A549 (cell line): ENCODE measurements around the gene PRRG2. TPM values are rescaled to one million over a fixed set of nuclear protein-coding genes. Genes with fewer than 3 reads are reported as not detected.
"Not testable (repeated sequence)": the region's sequence is repeated elsewhere in the genome, so short reads cannot be mapped to it uniquely, and the experiment has no call there.

Source experiments
- ATAC-seq, 2 experiments: fragments of 200-7000 bp in 1 of 2; fragments of >200 bp in 1 of 2; cut with Nextera tagmentation in 1 of 2; cut with Tn5 transposase in 1 of 2; 3 replicates each; pipeline versions ENCODE4 v1.8.0 to v1.9.1; 2018 to 2020; ENCODE audit warnings: mild to moderate bottlenecking in 1 of 2, moderate library complexity in 1 of 2
- CTCF ChIA-PET: fragments of 300-600 bp; sonication (Branson Sonifier 250); formaldehyde crosslinking; extraction: SDS; loops from one replicate; lab custom pipeline; 2021; ENCODE audit warnings: antibody characterized with exemption, inconsistent platforms; lab: Yijun Ruan, JAX
- POLR2A ChIA-PET: fragments of 350-600 bp; formaldehyde crosslinking; extraction: SDS; loops from one replicate; lab custom pipeline; 2021; ENCODE audit warnings: antibody characterized with exemption, inconsistent platforms; lab: Yijun Ruan, JAX
- DNase-seq, 2 experiments: peaks; one replicate each; pipeline versions ENCODE4 v3.0.0 to v3.0.0-alpha.2; 2011 to 2016; ENCODE audit warnings: low read depth in 1 of 2, low spot score in 1 of 2
- FAIRE-seq: peaks from 2 replicates; lab custom pipeline; 2011; peaks lifted over from hg19 to GRCh38; lab: Jason Lieb, UNC
- H3K27ac ChIP-seq, 2 experiments: fragments of >200 bp; sonication (Bioruptor Twin); formaldehyde crosslinking; 3 replicates each; pipeline ENCODE4 v1.5.1; 2016 to 2017
- H3K4me1 ChIP-seq: fragments of >200 bp; sonication (Bioruptor Twin); formaldehyde crosslinking; 3 replicates; pipeline ENCODE4 v1.6.1; 2016
- H3K4me2 ChIP-seq: fragments of >200 bp; sonication (Bioruptor Twin); formaldehyde crosslinking; 3 replicates; pipeline ENCODE4 v1.6.1; 2016
- H3K4me3 ChIP-seq: fragments of >200 bp; sonication (Bioruptor Twin); formaldehyde crosslinking; 3 replicates; pipeline ENCODE4 v1.5.1; 2016
- H3K9me3 ChIP-seq: fragments of >200 bp; sonication (Bioruptor Twin); formaldehyde crosslinking; 3 replicates; pipeline ENCODE4 v1.6.1; 2016
- ATOH8 ChIP-seq: fragments of 250-450 bp; sonication (Bioruptor Pico); IDR thresholded peaks from 2 replicates; pipeline ENCODE4 v1.5.0; 2020; ENCODE audit warnings: low read depth, mild to moderate bottlenecking, moderate library complexity
- BHLHE40 ChIP-seq: IDR thresholded peaks from 2 replicates; pipeline ENCODE4 v1.6.1; 2012; ENCODE audit warnings: low read depth, low read length, inconsistent platforms
- CEBPB ChIP-seq, 2 experiments: fragments of >200 bp in 1 of 2; sonication (Bioruptor Twin) in 1 of 2; formaldehyde crosslinking in 1 of 2; IDR thresholded peaks; 2 replicates each; pipeline ENCODE4 v1.6.1; 2012 to 2016
- CHD4 ChIP-seq: fragments of 200-600 bp; sonication (generic); IDR thresholded peaks from 2 replicates; pipeline ENCODE4 v1.6.1; 2016; ENCODE audit warnings: antibody characterized with exemption, mild to moderate bottlenecking, borderline replicate concordance
- CTCF ChIP-seq: fragments of >200 bp; sonication (Bioruptor Twin); formaldehyde crosslinking; IDR thresholded peaks from 3 replicates; pipeline ENCODE4 v1.5.1; 2016
- E2F6 ChIP-seq: IDR thresholded peaks from 2 replicates; pipeline ENCODE4 v1.6.1; 2012; ENCODE audit warnings: low read depth, borderline replicate concordance
- GATA3 ChIP-seq: IDR thresholded peaks from 2 replicates; pipeline ENCODE4 v1.6.1; 2012; ENCODE audit warnings: borderline replicate concordance
- HDAC2 ChIP-seq: fragments of 200-600 bp; sonication (generic); IDR thresholded peaks from 2 replicates; pipeline ENCODE4 v1.6.1; 2016
- HMGXB4 ChIP-seq: fragments of 250-450 bp; sonication (Bioruptor Pico); IDR thresholded peaks from 2 replicates; pipeline ENCODE4 v1.5.0; 2021; ENCODE audit warnings: mild to moderate bottlenecking, moderate library complexity, borderline replicate concordance
- HOXA7 ChIP-seq: fragments of 250-450 bp; sonication (Bioruptor Pico); IDR thresholded peaks from 2 replicates; pipeline ENCODE4 v1.5.0; 2020; ENCODE audit warnings: mild to moderate bottlenecking, moderate library complexity
- HOXB5 ChIP-seq: fragments of 250-450 bp; sonication (Bioruptor Pico); IDR thresholded peaks from 2 replicates; pipeline ENCODE4 v1.5.0; 2020; ENCODE audit warnings: mild to moderate bottlenecking, moderate library complexity
- KDM1A ChIP-seq: fragments of 200-600 bp; sonication (generic); IDR thresholded peaks from 2 replicates; pipeline ENCODE4 v1.6.1; 2016; ENCODE audit warnings: low read depth, mild to moderate bottlenecking
- KDM5A ChIP-seq: fragments of 200-600 bp; sonication (generic); IDR thresholded peaks from 2 replicates; pipeline ENCODE4 v1.6.1; 2016; ENCODE audit warnings: antibody characterized with exemption, mild to moderate bottlenecking
- MAX ChIP-seq: IDR thresholded peaks from 2 replicates; pipeline ENCODE4 v1.6.1; 2012
- NFE2L2 ChIP-seq: fragments of 150-350 bp; conservative IDR thresholded peaks from 2 replicates; pipeline ENCODE4 v1.6.1; 2014; ENCODE audit warnings: low read length
- NR3C1 ChIP-seq: fragments of >200 bp; sonication (Bioruptor Twin); formaldehyde crosslinking; IDR thresholded peaks from 3 replicates; pipeline ENCODE4 v1.6.1; 2017
- PHF8 ChIP-seq: fragments of 200-600 bp; sonication (generic); IDR thresholded peaks from 2 replicates; pipeline ENCODE4 v1.6.1; 2016; ENCODE audit warnings: low read depth, mild to moderate bottlenecking, antibody characterized with exemption, moderate library complexity, borderline replicate concordance
- POLR2AphosphoS2 ChIP-seq: conservative IDR thresholded peaks from 2 replicates; pipeline ENCODE4 v1.6.1; 2012; ENCODE audit warnings: low read length, improper control_type of control experiment, inconsistent platforms
- RFX5 ChIP-seq: fragments of 450-650 bp; IDR thresholded peaks from 2 replicates; pipeline ENCODE4 v1.7.1; 2014; ENCODE audit warnings: antibody characterized with exemption, mild to moderate bottlenecking, moderate library complexity
- SMC3 ChIP-seq: fragments of >200 bp; sonication (Bioruptor Twin); formaldehyde crosslinking; IDR thresholded peaks from 3 replicates; pipeline ENCODE4 v1.6.1; 2018; ENCODE audit warnings: inconsistent platforms
- USF2 ChIP-seq: fragments of 450-650 bp; IDR thresholded peaks from 2 replicates; pipeline ENCODE4 v1.6.1; 2014; ENCODE audit warnings: antibody characterized with exemption
- ZFP36 ChIP-seq: fragments of 450-650 bp; IDR thresholded peaks from 2 replicates; pipeline ENCODE4 v1.6.1; 2014; ENCODE audit warnings: borderline replicate concordance; ENCODE audit not compliant: partially characterized antibody
- ZNF302 ChIP-seq: fragments of 250-450 bp; sonication (Bioruptor Pico); IDR thresholded peaks from 2 replicates; pipeline ENCODE4 v1.9.0; 2021; ENCODE audit warnings: inconsistent platforms, mild to moderate bottlenecking, moderate library complexity
- WGBS: methylation state at CpG from one replicate; pipeline ENCODE4 v1.1.6; 2017; ENCODE audit errors: missing lambda C conversion rate; 5-methylcytosine and 5-hydroxymethylcytosine counted together
- polyA plus RNA-seq, 4 experiments: library from polyadenylated mRNA; depleted of rRNA in 3 of 4; stranded (reverse); fragments of >200 nt; fragmentation: RNase III in 1 of 4; extraction: RNeasy Plus Mini Kit Qiagen cat#74134 plus additional on column Dnase treatment in 1 of 4; gene quantifications; 2 replicates in 3 of 4; 3 replicates in 1 of 4; pipeline ENCODE4 v1.2.3, GENCODE V29; 2011 to 2017

PRRG2 gene
- polyA plus RNA-seq, 2 of the 4 experiments (the other 2 are of a cell fraction): 0.53 to 1.0 TPM

GRCh38 chr19:49631610-49632192 lies 50.6 kb downstream of the PRRG2 start:
- H3K9me3 ChIP-seq: no peaks in the 10 kb centered on the region
- CTCF ChIA-PET: interaction anchor here (1.1 to 3.9 kb wide), 7 partner anchors 9 to 61 kb away, joined by 3 to 11 read pairs (median 5); partner anchors contain the start of gene PRMT1
- TF ChIP-seq HMGXB4 (no peak), CTCF (no peak), PHF8 (no peak), HDAC2 (no peak), KDM5A (no peak), NFE2L2 (no peak), POLR2AphosphoS2 (no peak), KDM1A (no peak), CEBPB (IDR thresholded peaks at IDR 0.05) (no peak), BHLHE40 (no peak), NR3C1 (no peak), RFX5 (no peak), HOXA7 (CRISPR knock-in tag) (no peak), E2F6 (no peak), USF2 (no peak), CHD4 (no peak)
- peak in 1 of 2 experiments; percentile 2; a peak in 1 of 6 replicates for ATAC-seq
- no peaks in the 10 kb centered on the region for H3K4me1 ChIP-seq
- POLR2A ChIA-PET: interaction anchor here (2.1 kb wide), 1 partner anchor 8 kb away, joined by 8 read pairs; the partner anchor contains the start of gene RRAS
- H3K4me2 ChIP-seq: no peak overlapping the region
- H3K4me3 ChIP-seq: no peak overlapping the region
- DNase-seq: no peak
- H3K27ac ChIP-seq: no peak overlapping the region
- whole genome bisulfite sequencing: 90% methylated on average over 19 of the region's 19 CpGs
- no peak for FAIRE-seq

- Histone ChIP-seq H3K4me1 (peaks cover 2% of the 10 kb centered on the region; the same call in 2 of the 3 replicates), H3K4me3 (no peak overlapping the region), H3K9me3 (no peaks in the 10 kb centered on the region), H3K27ac (no peak overlapping the region), H3K4me2 (no peak overlapping the region)
- POLR2A ChIA-PET: interaction anchor here (2.1 kb wide), 1 partner anchor 8 kb away, joined by 8 read pairs; the partner anchor contains the start of gene RRAS
- CTCF ChIA-PET: interaction anchor here (1.1 to 3.9 kb wide), 5 partner anchors 10 to 45 kb away, joined by 3 to 11 read pairs (median 5); partner anchors contain the start of gene PRMT1
- no peak for TF ChIP-seq ATOH8 (CRISPR knock-in tag)
- TF ChIP-seq KDM5A: no peak
- no peak for TF ChIP-seq POLR2AphosphoS2
- TF ChIP-seq HMGXB4: no peak
- no peak for TF ChIP-seq HOXA7 (CRISPR knock-in tag)
- TF ChIP-seq ZNF302 (CRISPR knock-in tag): no peak
- TF ChIP-seq HDAC2: no peak
- no peak for TF ChIP-seq MAX
- TF ChIP-seq SMC3: no peak
- no peak for TF ChIP-seq CTCF
- TF ChIP-seq HOXB5 (CRISPR knock-in tag): no peak
- TF ChIP-seq ZFP36: no peak
- no peak for TF ChIP-seq GATA3
- no peak for TF ChIP-seq RFX5
- TF ChIP-seq NFE2L2: no peak
- 97% methylated on average over 5 of the region's 5 CpGs for WGBS
- ATAC-seq (no peak), DNase-seq (no peak), FAIRE-seq (no peak)
These were observed 51.5 kb downstream of the PRRG2 start for GRCh38 chr19:49632576-49632975.

GRCh38 chr19:49633273-49633672 lies 52.2 kb downstream of the PRRG2 start:
- H3K4me2 ChIP-seq, H3K4me1 ChIP-seq, H3K4me3 ChIP-seq, H3K27ac ChIP-seq, FAIRE-seq, DNase-seq, POLR2A ChIA-PET, ATAC-seq, H3K9me3 ChIP-seq: not testable (repeated sequence)
- WGBS: 84% methylated on average over 9 of the region's 9 CpGs
- CTCF ChIA-PET: interaction anchor here (0.6 to 3.9 kb wide), 3 partner anchors 23 to 87 kb away, joined by 3 to 11 read pairs (median 5); no protein-coding TSS in a partner anchor
